ENCODE data around the gene YPEL4.

The YPEL4 gene

GRCh38 chr11:57648801-57649735 is 644 bp downstream of the YPEL4 start:
- DNase-seq: peak; percentile 54

GRCh38 chr11:57647960-57648800 is 1.5 kb downstream of the YPEL4 start:
- peak; percentile 57 for DNase-seq

- DNase-seq: peak; percentile 61
These were observed 2.3 kb downstream of the YPEL4 start for GRCh38 chr11:57647372-57647771.

GRCh38 chr11:57646799-57647303 is 2.9 kb downstream of the YPEL4 start:
- DNase-seq: peak; percentile 52

GRCh38 chr11:57646194-57646798 is 3.4 kb downstream of the YPEL4 start:
- DNase-seq: no peak

GRCh38 chr11:57645689-57646085 is 4.0 kb downstream of the YPEL4 start:
- DNase-seq: no peak

- peak; percentile 86 for DNase-seq
These were observed 4.7 kb downstream of the YPEL4 start for GRCh38 chr11:57644748-57645688.

- no peak for DNase-seq
These were observed 5.9 kb downstream of the YPEL4 start for GRCh38 chr11:57643802-57644201.

- DNase-seq: no peak
These were observed 8.5 kb downstream of the YPEL4 start for GRCh38 chr11:57641011-57641807.

GRCh38 chr11:57640068-57640800 is 9.5 kb downstream of the YPEL4 start:
- DNase-seq: no peak

GRCh38 chr11:57639321-57640067 is 10.2 kb downstream of the YPEL4 start:
- DNase-seq: peak; percentile 81

GRCh38 chr11:57638811-57639320 is 10.8 kb downstream of the YPEL4 start:
- peak; percentile 56 for DNase-seq

- DNase-seq: peak; percentile 90
These were observed 11.5 kb downstream of the YPEL4 start for GRCh38 chr11:57638005-57638781.

GRCh38 chr11:57637626-57638004 is 12.1 kb downstream of the YPEL4 start:
- DNase-seq: no peak

- no peak for DNase-seq
These were observed 14.5 kb downstream of the YPEL4 start for GRCh38 chr11:57635246-57635645.

GRCh38 chr11:57634311-57634710 is 15.4 kb downstream of the YPEL4 start:
- DNase-seq: no peak

- DNase-seq: no peak
These were observed 16.2 kb downstream of the YPEL4 start for GRCh38 chr11:57633394-57634070.

- no peak for DNase-seq
These were observed 17.6 kb downstream of the YPEL4 start for GRCh38 chr11:57632116-57632515.
